Stimulated activated CD4-positive, alpha-beta T cell treated with anti-CD3 and anti-CD28 coated beads, TNF-alpha, amount 100 ng/mL, for 1 hour (primary cell): ENCODE data around the gene PLCB3.

Experiments used
- DNase-seq, 3 donors: peaks; one replicate each; pipeline ENCODE4 v3.0.0-alpha.2; 2020; ENCODE audit warnings: low read depth in 3 of 3, low spot score in 1 of 3

Gene PLCB3

GRCh38 chr11:64249563-64250414 lies 1.5 kb upstream of the PLCB3 start:
- DNase-seq, result no peak

GRCh38 chr11:64250415-64251015 lies 815 bp upstream of the PLCB3 start:
- no peak for DNase-seq

- DNase-seq, result no peak
These were observed 348 bp downstream of the PLCB3 start for GRCh38 chr11:64251753-64252002.

GRCh38 chr11:64252003-64252872 lies 908 bp downstream of the PLCB3 start:
- no peak for DNase-seq

- DNase-seq, result no peak
These were observed 1.7 kb downstream of the PLCB3 start for GRCh38 chr11:64253043-64253442.

- no peak for DNase-seq
These were observed 2.2 kb downstream of the PLCB3 start for GRCh38 chr11:64253481-64253880.

- no peak for DNase-seq
These were observed 3.0 kb downstream of the PLCB3 start for GRCh38 chr11:64254326-64254725.

GRCh38 chr11:64255135-64256128 lies 4.1 kb downstream of the PLCB3 start:
- DNase-seq, result no peak

- DNase-seq, result no peak
These were observed 5.0 kb downstream of the PLCB3 start for GRCh38 chr11:64256300-64256699.

- DNase-seq, result no peak
These were observed 7.0 kb downstream of the PLCB3 start for GRCh38 chr11:64258356-64258755.

- DNase-seq, result no peak
These were observed 7.7 kb downstream of the PLCB3 start for GRCh38 chr11:64258946-64259532.

- DNase-seq, result no peak
These were observed 8.3 kb downstream of the PLCB3 start for GRCh38 chr11:64259533-64260067.

- no peak for DNase-seq
These were observed 8.9 kb downstream of the PLCB3 start for GRCh38 chr11:64260147-64260708.

GRCh38 chr11:64261556-64262080 lies 10.3 kb downstream of the PLCB3 start:
- no peak for DNase-seq

- DNase-seq, result no peak
These were observed 11.1 kb downstream of the PLCB3 start for GRCh38 chr11:64262271-64263002.

GRCh38 chr11:64263021-64263946 lies 12.0 kb downstream of the PLCB3 start:
- no peak for DNase-seq

GRCh38 chr11:64263947-64264317 lies 12.6 kb downstream of the PLCB3 start:
- no peak for DNase-seq

GRCh38 chr11:64264371-64264852 lies 13.1 kb downstream of the PLCB3 start:
- DNase-seq, result no peak
